Kidney glomerular epithelial cell (primary cell): ENCODE measurements around the gene RBM3.
A peak's percentile ranks its signal among the peaks of the same experiment; 100 is the strongest.

Experiments used
- DNase-seq: peaks from one replicate; lab custom pipeline; 2025; lab: John Stamatoyannopoulos, UW

Gene RBM3

GRCh38 chrX:48578661-48579128, 4.4 kb downstream of the RBM3 start:
- no peak for DNase-seq

- no peak for DNase-seq
Measured at GRCh38 chrX:48579259-48579658, 5.0 kb downstream of the RBM3 start.

- DNase-seq = no peak
Measured at GRCh38 chrX:48580662-48581061, 6.4 kb downstream of the RBM3 start.

- no peak for DNase-seq
Measured at GRCh38 chrX:48584698-48585097, 10.4 kb downstream of the RBM3 start.

- DNase-seq = no peak
Measured at GRCh38 chrX:48589482-48590162, 15.3 kb downstream of the RBM3 start.

GRCh38 chrX:48590203-48591103, 16.2 kb downstream of the RBM3 start:
- no peak for DNase-seq

GRCh38 chrX:48591255-48591791, 17.0 kb downstream of the RBM3 start:
- DNase-seq = no peak

- DNase-seq = no peak
Measured at GRCh38 chrX:48592971-48593370, 18.7 kb downstream of the RBM3 start.

- no peak for DNase-seq
Measured at GRCh38 chrX:48595929-48596328, 21.6 kb downstream of the RBM3 start.

- DNase-seq = peak; percentile 87
Measured at GRCh38 chrX:48597353-48598264, 23.3 kb downstream of the RBM3 start, which contains the start of gene WDR13. TSS of gene WDR13 (plus strand) at chrX:48597492. CDS start at chrX:48597997, 505 bp downstream.

- DNase-seq = no peak
Measured at GRCh38 chrX:48598614-48599013, 24.3 kb downstream of the RBM3 start.

GRCh38 chrX:48599341-48599740, 25.1 kb downstream of the RBM3 start:
- no peak for DNase-seq

- DNase-seq = no peak
Measured at GRCh38 chrX:48600226-48600625, 25.9 kb downstream of the RBM3 start.

- no peak for DNase-seq
Measured at GRCh38 chrX:48601741-48602394, 27.6 kb downstream of the RBM3 start.

GRCh38 chrX:48604701-48605100, 30.4 kb downstream of the RBM3 start:
- DNase-seq = no peak

GRCh38 chrX:48606091-48606490, 31.8 kb downstream of the RBM3 start:
- DNase-seq = no peak

GRCh38 chrX:48611703-48612102, 37.4 kb downstream of the RBM3 start:
- DNase-seq = no peak

- DNase-seq = no peak
Measured at GRCh38 chrX:48613502-48614160, 39.3 kb downstream of the RBM3 start.

GRCh38 chrX:48616576-48616975, 42.3 kb downstream of the RBM3 start:
- no peak for DNase-seq

- DNase-seq = no peak
Measured at GRCh38 chrX:48617542-48618340, 43.5 kb downstream of the RBM3 start.
